HG03565 (cell line): ENCODE data around the gene CAMKK2.
"Not testable (repeated sequence)": the region's sequence is repeated elsewhere in the genome, so short reads cannot be mapped to it uniquely, and the experiment has no call there.

Source experiments
- ATAC-seq: cut with Tn5 transposase; IDR thresholded peaks from one replicate; pipeline ENCODE4 v1.9.1; 2021; ENCODE audit warnings: mild to moderate bottlenecking, moderate library complexity; ENCODE audit not compliant: unreplicated experiment

Gene CAMKK2

GRCh38 chr12:121280531-121280930 lies 16.0 kb downstream of the CAMKK2 start:
- ATAC-seq: not testable (repeated sequence)

GRCh38 chr12:121279507-121279915 lies 17.0 kb downstream of the CAMKK2 start:
- no peak for ATAC-seq

GRCh38 chr12:121279071-121279375 lies 17.5 kb downstream of the CAMKK2 start:
- ATAC-seq: no peak

- no peak for ATAC-seq
Measured at GRCh38 chr12:121278169-121279070, 18.1 kb downstream of the CAMKK2 start.

- no peak for ATAC-seq
Measured at GRCh38 chr12:121277374-121277759, 19.1 kb downstream of the CAMKK2 start.

- no peak for ATAC-seq
Measured at GRCh38 chr12:121274036-121274763, 22.3 kb downstream of the CAMKK2 start.

GRCh38 chr12:121273364-121273896 lies 23.1 kb downstream of the CAMKK2 start:
- ATAC-seq: no peak

GRCh38 chr12:121267822-121268221 lies 28.7 kb downstream of the CAMKK2 start:
- ATAC-seq: no peak

- no peak for ATAC-seq
Measured at GRCh38 chr12:121264951-121265515, 31.5 kb downstream of the CAMKK2 start.

GRCh38 chr12:121264135-121264534 lies 32.4 kb downstream of the CAMKK2 start:
- no peak for ATAC-seq

GRCh38 chr12:121263206-121263935 lies 33.1 kb downstream of the CAMKK2 start:
- ATAC-seq: no peak

- no peak for ATAC-seq
Measured at GRCh38 chr12:121261398-121261797, 35.1 kb downstream of the CAMKK2 start.

- ATAC-seq: no peak
Measured at GRCh38 chr12:121260091-121260490, 36.4 kb downstream of the CAMKK2 start.

- ATAC-seq: no peak
Measured at GRCh38 chr12:121259074-121259473, 37.4 kb downstream of the CAMKK2 start.

- ATAC-seq: not testable (repeated sequence)
Measured at GRCh38 chr12:121257704-121258449, 38.6 kb downstream of the CAMKK2 start.

GRCh38 chr12:121255433-121255832 lies 41.1 kb downstream of the CAMKK2 start:
- ATAC-seq: no peak

GRCh38 chr12:121253638-121254335 lies 42.7 kb downstream of the CAMKK2 start:
- ATAC-seq: no peak

GRCh38 chr12:121252712-121253345 lies 43.7 kb downstream of the CAMKK2 start:
- no peak for ATAC-seq

- ATAC-seq: no peak
Measured at GRCh38 chr12:121251838-121252237, 44.7 kb downstream of the CAMKK2 start.
